Ishikawa (cell line): ENCODE results near the gene GPD2.
A peak's percentile ranks its signal among the peaks of the same experiment; 100 is the strongest.

ENCODE experiments used
- CEBPB ChIP-seq: IDR thresholded peaks from 2 replicates; pipeline ENCODE4 v1.6.1; 2012
- EGR1 ChIP-seq: IDR thresholded peaks from 2 replicates; pipeline ENCODE4 v1.6.1; 2012
- EP300 ChIP-seq: IDR thresholded peaks from 2 replicates; pipeline ENCODE4 v1.6.1; 2012; ENCODE audit warnings: borderline replicate concordance
- FOXM1 ChIP-seq: IDR thresholded peaks from 2 replicates; pipeline ENCODE4 v1.6.1; 2012; ENCODE audit warnings: low read depth, borderline replicate concordance
- MAX ChIP-seq: IDR thresholded peaks from 2 replicates; pipeline ENCODE4 v1.6.1; 2012
- RAD21 ChIP-seq: IDR thresholded peaks from 2 replicates; pipeline ENCODE4 v1.6.1; 2012; ENCODE audit warnings: low read depth
- TAF1 ChIP-seq: IDR thresholded peaks from 2 replicates; pipeline ENCODE4 v1.6.1; 2012; ENCODE audit warnings: low read depth, mild to moderate bottlenecking
- YY1 ChIP-seq: IDR thresholded peaks from 2 replicates; pipeline ENCODE4 v1.6.1; 2012; ENCODE audit warnings: low read depth
- TF ChIP-seq, protein P1 (sequence below): IDR thresholded peaks from 2 replicates; pipeline ENCODE4 v1.6.1; 2012; ENCODE audit warnings: low read depth, mild to moderate bottlenecking

DNA sequence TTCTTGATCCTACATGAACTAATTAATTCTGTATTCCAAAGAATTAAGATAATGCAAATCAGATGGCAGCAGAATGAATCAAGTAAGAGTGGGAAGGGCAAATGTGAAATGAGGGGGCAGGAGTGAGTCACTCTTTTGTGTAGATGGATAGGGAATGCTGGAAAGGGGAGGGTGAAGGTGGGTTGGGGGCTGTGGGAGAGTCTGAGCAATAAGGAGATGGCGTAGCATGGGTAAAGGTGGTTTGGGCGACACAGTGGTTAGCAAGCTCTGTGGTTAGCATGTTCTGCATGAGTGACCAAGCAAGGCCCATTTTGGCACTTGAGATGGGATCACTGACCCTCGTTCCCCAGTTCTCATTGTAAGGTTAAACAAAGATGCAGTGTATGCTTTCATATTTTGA lies 20.4 kb downstream of the GPD2 start:
- TF ChIP-seq MAX: no peak
- TF ChIP-seq RAD21: no peak
- no peak for TF ChIP-seq YY1
- 0 out of 2 replicates have a peak, but pooled peaks have one; percentile 35 for TF ChIP-seq EP300
- TF ChIP-seq TAF1: no peak
- TF ChIP-seq, protein P1, sequence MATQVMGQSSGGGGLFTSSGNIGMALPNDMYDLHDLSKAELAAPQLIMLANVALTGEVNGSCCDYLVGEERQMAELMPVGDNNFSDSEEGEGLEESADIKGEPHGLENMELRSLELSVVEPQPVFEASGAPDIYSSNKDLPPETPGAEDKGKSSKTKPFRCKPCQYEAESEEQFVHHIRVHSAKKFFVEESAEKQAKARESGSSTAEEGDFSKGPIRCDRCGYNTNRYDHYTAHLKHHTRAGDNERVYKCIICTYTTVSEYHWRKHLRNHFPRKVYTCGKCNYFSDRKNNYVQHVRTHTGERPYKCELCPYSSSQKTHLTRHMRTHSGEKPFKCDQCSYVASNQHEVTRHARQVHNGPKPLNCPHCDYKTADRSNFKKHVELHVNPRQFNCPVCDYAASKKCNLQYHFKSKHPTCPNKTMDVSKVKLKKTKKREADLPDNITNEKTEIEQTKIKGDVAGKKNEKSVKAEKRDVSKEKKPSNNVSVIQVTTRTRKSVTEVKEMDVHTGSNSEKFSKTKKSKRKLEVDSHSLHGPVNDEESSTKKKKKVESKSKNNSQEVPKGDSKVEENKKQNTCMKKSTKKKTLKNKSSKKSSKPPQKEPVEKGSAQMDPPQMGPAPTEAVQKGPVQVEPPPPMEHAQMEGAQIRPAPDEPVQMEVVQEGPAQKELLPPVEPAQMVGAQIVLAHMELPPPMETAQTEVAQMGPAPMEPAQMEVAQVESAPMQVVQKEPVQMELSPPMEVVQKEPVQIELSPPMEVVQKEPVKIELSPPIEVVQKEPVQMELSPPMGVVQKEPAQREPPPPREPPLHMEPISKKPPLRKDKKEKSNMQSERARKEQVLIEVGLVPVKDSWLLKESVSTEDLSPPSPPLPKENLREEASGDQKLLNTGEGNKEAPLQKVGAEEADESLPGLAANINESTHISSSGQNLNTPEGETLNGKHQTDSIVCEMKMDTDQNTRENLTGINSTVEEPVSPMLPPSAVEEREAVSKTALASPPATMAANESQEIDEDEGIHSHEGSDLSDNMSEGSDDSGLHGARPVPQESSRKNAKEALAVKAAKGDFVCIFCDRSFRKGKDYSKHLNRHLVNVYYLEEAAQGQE: no peak
- no peak for TF ChIP-seq CEBPB
- 0 out of 2 replicates have a peak, but pooled peaks have one; percentile 13 for TF ChIP-seq EGR1
- no peak for TF ChIP-seq FOXM1
